SK-N-SH (cell line): Measurements from ENCODE around the gene PLAC1. TPM values are rescaled to one million over a fixed set of nuclear protein-coding genes. Genes with fewer than 3 reads are reported as not detected.

Experiments
- CTCF ChIA-PET: fragments of 300-600, 350-600 bp; formaldehyde crosslinking; extraction: SDS; loops from one replicate; lab custom pipeline; 2021; lab: Yijun Ruan, JAX
- POLR2A ChIA-PET: fragments of 350-600 bp; sonication (Branson Sonifier 250); formaldehyde crosslinking; extraction: SDS; loops from one replicate; lab custom pipeline; 2020; ENCODE audit warnings: antibody characterized with exemption, inconsistent platforms; lab: Yijun Ruan, JAX
- DNase-seq: peaks from one replicate; pipeline ENCODE4 v3.0.0; 2012
- H2AFZ ChIP-seq: fragments of 200-600 bp; sonication (generic); 2 replicates; pipeline ENCODE4 v1.8.1; 2016; ENCODE audit warnings: antibody characterized with exemption, mild to moderate bottlenecking, low read depth
- H3F3A ChIP-seq: fragments of 200-600 bp; sonication (generic); replicated peaks from 2 replicates; pipeline ENCODE3; 2016; ENCODE audit warnings: antibody characterized with exemption, mild to moderate bottlenecking; ENCODE audit not compliant: insufficient read depth
- H3K27ac ChIP-seq, 2 experiments: fragments of 200-500 bp in 1 of 2; fragments of 200-600 bp in 1 of 2; sonication (Bioruptor generic) in 1 of 2; sonication (generic), shearing (Covaris generic) in 1 of 2; 2 replicates each; pipeline versions ENCODE4 v1.5.1 to v1.6.1; 2014 to 2016; ENCODE audit warnings: low read depth in 2 of 2, inconsistent platforms in 1 of 2, low read length in 1 of 2, mild to moderate bottlenecking in 1 of 2, mixed read lengths in 1 of 2
- H3K27me3 ChIP-seq: fragments of 200-600 bp; sonication (generic), shearing (Covaris generic); 2 replicates; pipeline ENCODE4 v1.6.1; 2016; ENCODE audit warnings: mixed run types; ENCODE audit not compliant: insufficient read depth
- H3K36me3 ChIP-seq, 2 experiments: fragments of 200-500 bp in 1 of 2; fragments of 200-600 bp in 1 of 2; sonication (Bioruptor generic) in 1 of 2; sonication (generic) in 1 of 2; replicated peaks in 1 of 2; 2 replicates each; pipeline versions ENCODE3 to v1.5.1; 2014 to 2016; ENCODE audit warnings: low read length in 1 of 2, mild to moderate bottlenecking in 1 of 2; ENCODE audit not compliant: insufficient read depth in 2 of 2, control insufficient read depth in 1 of 2
- H3K4me1 ChIP-seq, 2 experiments: fragments of 200-500 bp in 1 of 2; fragments of 200-600 bp in 1 of 2; sonication (Bioruptor generic) in 1 of 2; sonication (generic), shearing (Covaris generic) in 1 of 2; 2 replicates each; pipeline versions ENCODE4 v1.5.1 to v1.6.1; 2014 to 2016; ENCODE audit warnings: low read depth in 1 of 2, low read length in 1 of 2, mixed run types in 1 of 2; ENCODE audit not compliant: insufficient read depth in 2 of 2, control insufficient read depth in 1 of 2
- H3K4me2 ChIP-seq: fragments of 200-600 bp; sonication (generic), shearing (Covaris generic); 2 replicates; pipeline ENCODE4 v1.6.1; 2017; ENCODE audit warnings: mixed run types
- H3K4me3 ChIP-seq, 2 experiments: fragments of 200-500 bp in 1 of 2; fragments of 200-600 bp in 1 of 2; sonication (Bioruptor generic) in 1 of 2; sonication (generic), shearing (Covaris generic) in 1 of 2; 2 replicates each; pipeline versions ENCODE4 v1.5.1 to v1.8.1; 2014 to 2016; ENCODE audit warnings: low read depth in 2 of 2, inconsistent platforms in 1 of 2, low read length in 1 of 2, mild to moderate bottlenecking in 1 of 2, mixed read lengths in 1 of 2, moderate library complexity in 1 of 2
- H3K79me2 ChIP-seq: fragments of 200-600 bp; sonication (generic); 2 replicates; pipeline ENCODE4 v1.8.1; 2017; ENCODE audit warnings: mild to moderate bottlenecking; ENCODE audit not compliant: insufficient read depth
- H3K9ac ChIP-seq: fragments of 200-600 bp; sonication (generic); 2 replicates; pipeline ENCODE4 v1.6.1; 2017; ENCODE audit warnings: mixed run types
- H3K9me2 ChIP-seq: fragments of 200-600 bp; sonication (generic); 2 replicates; pipeline ENCODE4 v1.6.1; 2017; ENCODE audit warnings: mixed run types
- H3K9me3 ChIP-seq: fragments of 200-600 bp; sonication (generic); 2 replicates; pipeline ENCODE4 v1.6.1; 2017; ENCODE audit warnings: mixed run types, mild to moderate bottlenecking, moderate library complexity
- H4K20me1 ChIP-seq: fragments of 200-600 bp; sonication (generic); 2 replicates; pipeline ENCODE4 v1.6.1; 2017; ENCODE audit warnings: mild to moderate bottlenecking, mixed run types; ENCODE audit not compliant: insufficient read depth
- CTCF ChIP-seq: fragments of 200-600 bp; sonication (generic); IDR thresholded peaks from 2 replicates; pipeline ENCODE4 v1.6.1; 2017; ENCODE audit warnings: antibody characterized with exemption, mild to moderate bottlenecking, moderate library complexity
- ELF1 ChIP-seq: IDR thresholded peaks from 2 replicates; pipeline ENCODE4 v1.4.0; 2012
- EZH2phosphoT487 ChIP-seq: fragments of 200-600 bp; sonication (generic); IDR thresholded peaks from 2 replicates; pipeline ENCODE4 v1.6.1; 2017; ENCODE audit warnings: low read depth, mixed run types, mild to moderate bottlenecking, antibody characterized with exemption, moderate library complexity, borderline replicate concordance
- FOXJ3 ChIP-seq: sonication (generic); formaldehyde crosslinking; IDR thresholded peaks from 2 replicates; pipeline ENCODE4 v1.5.1; 2020; ENCODE audit warnings: mild to moderate bottlenecking, missing genetic modification reagents
- JUND ChIP-seq: IDR thresholded peaks from 2 replicates; pipeline ENCODE4 v1.4.0; 2012
- MEF2A ChIP-seq: IDR thresholded peaks from 2 replicates; pipeline ENCODE4 v1.4.0; 2012; ENCODE audit warnings: low read depth, borderline replicate concordance
- MXI1 ChIP-seq: IDR thresholded peaks from 2 replicates; pipeline ENCODE4 v1.6.1; 2012; ENCODE audit warnings: mild to moderate bottlenecking, low read depth, low read length, improper control_type of control experiment
- NFIC ChIP-seq: IDR thresholded peaks from 2 replicates; pipeline ENCODE4 v1.4.0; 2012; ENCODE audit warnings: borderline replicate concordance
- NRF1 ChIP-seq: IDR thresholded peaks from 2 replicates; pipeline ENCODE4 v1.6.1; 2012; ENCODE audit warnings: low read depth, mild to moderate bottlenecking, low read length
- PBX3 ChIP-seq: IDR thresholded peaks from 2 replicates; pipeline ENCODE4; 2012
- POLR2AphosphoS5 ChIP-seq: IDR thresholded peaks from 2 replicates; pipeline ENCODE4 v1.6.1; 2012; ENCODE audit warnings: low read depth, low read length
- RAD21 ChIP-seq: IDR thresholded peaks from 2 replicates; pipeline ENCODE4 v1.6.1; 2012; ENCODE audit warnings: mild to moderate bottlenecking, low read length
- REST ChIP-seq: IDR thresholded peaks from 2 replicates; pipeline ENCODE4 v1.6.1; 2012; ENCODE audit warnings: mild to moderate bottlenecking, low read depth, low read length, moderate library complexity
- RXRA ChIP-seq: IDR thresholded peaks from 2 replicates; pipeline ENCODE4 v1.4.0; 2012; ENCODE audit warnings: low read depth, mild to moderate bottlenecking, borderline replicate concordance
- SMC3 ChIP-seq: IDR thresholded peaks from 2 replicates; pipeline ENCODE4 v1.6.1; 2012; ENCODE audit warnings: low read depth, low read length, improper control_type of control experiment
- TAF1 ChIP-seq: IDR thresholded peaks from 2 replicates; pipeline ENCODE4 v1.6.1; 2012; ENCODE audit warnings: low read depth, mild to moderate bottlenecking, low read length, moderate library complexity, borderline replicate concordance
- TEAD4 ChIP-seq: IDR thresholded peaks from 2 replicates; pipeline ENCODE4 v1.4.0; 2012; ENCODE audit warnings: mild to moderate bottlenecking, borderline replicate concordance; ENCODE audit not compliant: insufficient read depth
- USF1 ChIP-seq: IDR thresholded peaks from 2 replicates; pipeline ENCODE4 v1.4.0; 2012; ENCODE audit warnings: low read depth, borderline replicate concordance
- USF2 ChIP-seq: fragments of 150-350 bp; IDR thresholded peaks from 2 replicates; pipeline ENCODE4 v1.6.1; 2017; ENCODE audit warnings: antibody characterized with exemption, low read length, low read depth, borderline replicate concordance
- YY1 ChIP-seq: IDR thresholded peaks from 2 replicates; pipeline ENCODE4 v1.4.0; 2012; ENCODE audit warnings: low read depth, mild to moderate bottlenecking
- WGBS: methylation state at CpG from one replicate; pipeline ENCODE4 v1.1.6; 2017; ENCODE audit warnings: low lambda C conversion rate; 5-methylcytosine and 5-hydroxymethylcytosine counted together
- polyA plus RNA-seq, 3 experiments: library from polyadenylated mRNA; depleted of rRNA; stranded (reverse); fragments of >200 nt; gene quantifications; 2 replicates each; pipeline ENCODE4 v1.2.3, GENCODE V29; 2012

The PLAC1 gene
- polyA plus RNA-seq, 1 of the 3 experiments (the other 2 are of a cell fraction), result 50.9 TPM

- WGBS, result 85% methylated on average over 3 of the region's 3 CpGs
- no peaks in the 10 kb centered on the region for H3K79me2 ChIP-seq
- H3K9ac ChIP-seq, result no peak overlapping the region
- ChIA-PET CTCF (no interaction called here), POLR2A (no interaction called here)
- no peak for DNase-seq
- H3K27ac ChIP-seq, result no peak overlapping the region
- no peaks in the 10 kb centered on the region for H3K9me2 ChIP-seq
- H3K4me1 ChIP-seq, result no peaks in the 10 kb centered on the region
- no peak overlapping the region for H3K4me3 ChIP-seq
- H3K36me3 ChIP-seq, result no peaks in the 10 kb centered on the region
- no peak overlapping the region for H3K4me2 ChIP-seq
- no peaks in the 10 kb centered on the region for H3K27me3 ChIP-seq
- no peak overlapping the region for H2AFZ ChIP-seq
- H4K20me1 ChIP-seq, result no peaks in the 10 kb centered on the region
- TF ChIP-seq RXRA (no peak), MEF2A (no peak), EZH2phosphoT487 (no peak)
- TF ChIP-seq, all 33 proteins: peak for 0
- H3F3A ChIP-seq, result no peaks in the 10 kb centered on the region
- no peaks in the 10 kb centered on the region for H3K9me3 ChIP-seq
Observed at GRCh38 chrX:134613396-134613795, 44.9 kb downstream of the PLAC1 start.

- ChIA-PET CTCF (interaction anchor here (1.0 kb wide), 1 partner anchor 157 kb away, joined by 3 read pairs; no protein-coding TSS in a partner anchor), POLR2A (no interaction called here)
- Histone ChIP-seq H3F3A (peaks cover 22% of the 10 kb centered on the region), H3K36me3 (no peaks in the 10 kb centered on the region), H3K4me3 (no peak overlapping the region), H4K20me1 (no peaks in the 10 kb centered on the region), H3K27ac (no peak overlapping the region), H3K79me2 (no peaks in the 10 kb centered on the region), H3K4me1 (peaks cover 0 to 17% of the 10 kb centered on the region in 2 experiments; a peak in 3 of 4 replicates), H3K9me2 (no peaks in the 10 kb centered on the region), H3K9me3 (no peaks in the 10 kb centered on the region), H3K27me3 (no peaks in the 10 kb centered on the region), H2AFZ (no peak overlapping the region), H3K9ac (no peak overlapping the region), H3K4me2 (no peak overlapping the region)
- DNase-seq, result no peak
- 94% methylated on average over 1 of the region's 1 CpG for WGBS
- TF ChIP-seq TAF1 (no peak), NRF1 (no peak), CTCF (no peak), MEF2A (no peak), FOXJ3 (CRISPR knock-in tag) (no peak), USF1 (no peak), MXI1 (no peak), REST (no peak), SMC3 (no peak), TEAD4 (no peak), YY1 (no peak), PBX3 (no peak), JUND (no peak), RAD21 (no peak), POLR2AphosphoS5 (no peak), ELF1 (no peak), USF2 (no peak), NFIC (no peak)
Observed at GRCh38 chrX:134608153-134608552, 50.1 kb downstream of the PLAC1 start.
